Measurements from ENCODE around the gene VPS33B. TPM values are rescaled to one million over a fixed set of nuclear protein-coding genes. Genes with fewer than 3 reads are reported as not detected.
A peak's percentile ranks its signal among the peaks of the same experiment; 100 is the strongest.

The VPS33B gene
- total and polyA plus RNA-seq, 2 of the 13 experiments (the other 11 are each of a cell fraction or from before 2014, with no cell fraction given), result 15.8 to 16.5 TPM

GRCh38 chr15:91022075-91022831 is at the start of gene VPS33B (continued):
- TF ChIP-seq, protein P1, sequence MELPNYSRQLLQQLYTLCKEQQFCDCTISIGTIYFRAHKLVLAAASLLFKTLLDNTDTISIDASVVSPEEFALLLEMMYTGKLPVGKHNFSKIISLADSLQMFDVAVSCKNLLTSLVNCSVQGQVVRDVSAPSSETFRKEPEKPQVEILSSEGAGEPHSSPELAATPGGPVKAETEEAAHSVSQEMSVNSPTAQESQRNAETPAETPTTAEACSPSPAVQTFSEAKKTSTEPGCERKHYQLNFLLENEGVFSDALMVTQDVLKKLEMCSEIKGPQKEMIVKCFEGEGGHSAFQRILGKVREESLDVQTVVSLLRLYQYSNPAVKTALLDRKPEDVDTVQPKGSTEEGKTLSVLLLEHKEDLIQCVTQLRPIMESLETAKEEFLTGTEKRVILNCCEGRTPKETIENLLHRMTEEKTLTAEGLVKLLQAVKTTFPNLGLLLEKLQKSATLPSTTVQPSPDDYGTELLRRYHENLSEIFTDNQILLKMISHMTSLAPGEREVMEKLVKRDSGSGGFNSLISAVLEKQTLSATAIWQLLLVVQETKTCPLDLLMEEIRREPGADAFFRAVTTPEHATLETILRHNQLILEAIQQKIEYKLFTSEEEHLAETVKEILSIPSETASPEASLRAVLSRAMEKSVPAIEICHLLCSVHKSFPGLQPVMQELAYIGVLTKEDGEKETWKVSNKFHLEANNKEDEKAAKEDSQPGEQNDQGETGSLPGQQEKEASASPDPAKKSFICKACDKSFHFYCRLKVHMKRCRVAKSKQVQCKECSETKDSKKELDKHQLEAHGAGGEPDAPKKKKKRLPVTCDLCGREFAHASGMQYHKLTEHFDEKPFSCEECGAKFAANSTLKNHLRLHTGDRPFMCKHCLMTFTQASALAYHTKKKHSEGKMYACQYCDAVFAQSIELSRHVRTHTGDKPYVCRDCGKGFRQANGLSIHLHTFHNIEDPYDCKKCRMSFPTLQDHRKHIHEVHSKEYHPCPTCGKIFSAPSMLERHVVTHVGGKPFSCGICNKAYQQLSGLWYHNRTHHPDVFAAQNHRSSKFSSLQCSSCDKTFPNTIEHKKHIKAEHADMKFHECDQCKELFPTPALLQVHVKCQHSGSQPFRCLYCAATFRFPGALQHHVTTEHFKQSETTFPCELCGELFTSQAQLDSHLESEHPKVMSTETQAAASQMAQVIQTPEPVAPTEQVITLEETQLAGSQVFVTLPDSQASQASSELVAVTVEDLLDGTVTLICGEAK (IDR thresholded peaks at IDR 0.05), result no peak
- TF ChIP-seq, protein P1 (CRISPR knock-in tag; IDR thresholded peaks at IDR 0.05), result 0 out of 2 replicates have a peak, but pooled peaks have one; percentile 60
- peak; percentile 37; the same call in 1 of the 2 replicates for TF ChIP-seq SRF (IDR thresholded peaks at IDR 0.05; ENCODE audit: low read depth, low read length)
- 0 out of 2 replicates have a peak, but pooled peaks have one; percentile 63 for TF ChIP-seq ZNF224 (CRISPR knock-in tag; IDR thresholded peaks at IDR 0.05)
- TF ChIP-seq ZNF431 (CRISPR knock-in tag; IDR thresholded peaks at IDR 0.05; ENCODE audit: borderline replicate concordance, low read depth), result no peak; the same call in 1 of the 2 replicates
- TF ChIP-seq TFDP1 (CRISPR knock-in tag; IDR thresholded peaks at IDR 0.05; ENCODE audit: borderline replicate concordance), result peak; percentile 60; the same call in 1 of the 2 replicates
- 0 out of 2 replicates have a peak, but pooled peaks have one; percentile 10 for TF ChIP-seq SIX4 (CRISPR knock-in tag; IDR thresholded peaks at IDR 0.05)
- peak; percentile 73 for TF ChIP-seq ATF1 (CRISPR knock-in tag; IDR thresholded peaks at IDR 0.05)
- no peak for TF ChIP-seq MEIS1 (CRISPR knock-in tag; IDR thresholded peaks at IDR 0.05; ENCODE audit: borderline replicate concordance)
- TF ChIP-seq TAF1 (CRISPR knock-in tag; IDR thresholded peaks at IDR 0.05), result peak; percentile 71
- TF ChIP-seq HNRNPL (IDR thresholded peaks at IDR 0.05; ENCODE audit: low read depth, low read length), result no peak
- no peak for TF ChIP-seq ARNT (IDR thresholded peaks at IDR 0.05)
- TF ChIP-seq, protein P2, sequence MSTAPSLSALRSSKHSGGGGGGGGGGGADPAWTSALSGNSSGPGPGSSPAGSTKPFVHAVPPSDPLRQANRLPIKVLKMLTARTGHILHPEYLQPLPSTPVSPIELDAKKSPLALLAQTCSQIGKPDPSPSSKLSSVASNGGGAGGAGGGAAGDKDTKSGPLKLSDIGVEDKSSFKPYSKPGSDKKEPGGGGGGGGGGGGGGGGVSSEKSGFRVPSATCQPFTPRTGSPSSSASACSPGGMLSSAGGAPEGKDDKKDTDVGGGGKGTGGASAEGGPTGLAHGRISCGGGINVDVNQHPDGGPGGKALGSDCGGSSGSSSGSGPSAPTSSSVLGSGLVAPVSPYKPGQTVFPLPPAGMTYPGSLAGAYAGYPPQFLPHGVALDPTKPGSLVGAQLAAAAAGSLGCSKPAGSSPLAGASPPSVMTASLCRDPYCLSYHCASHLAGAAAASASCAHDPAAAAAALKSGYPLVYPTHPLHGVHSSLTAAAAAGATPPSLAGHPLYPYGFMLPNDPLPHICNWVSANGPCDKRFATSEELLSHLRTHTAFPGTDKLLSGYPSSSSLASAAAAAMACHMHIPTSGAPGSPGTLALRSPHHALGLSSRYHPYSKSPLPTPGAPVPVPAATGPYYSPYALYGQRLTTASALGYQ (CRISPR knock-in tag; IDR thresholded peaks at IDR 0.05), result no peak
- peak; percentile 71; the same call in 1 of the 2 replicates for TF ChIP-seq ZNF280B (CRISPR knock-in tag; IDR thresholded peaks at IDR 0.05; ENCODE audit: borderline replicate concordance)
- peak; percentile 47; the same call in 1 of the 2 replicates for TF ChIP-seq CBFB (CRISPR knock-in tag; IDR thresholded peaks at IDR 0.05)
